ENCODE results near the gene QPCTL. TPM values are rescaled to one million over a fixed set of nuclear protein-coding genes. Genes with fewer than 3 reads are reported as not detected.

Gene QPCTL
- total RNA-seq, 1 donor from 2014 or later, result 19.3 TPM

- DNase-seq (ENCODE audit: low read depth), result no peak
- TF ChIP-seq CTCF (conservative IDR thresholded peaks at IDR 0.05; ENCODE audit: low read depth, low read length), result no peak
- no peak overlapping the region for H3K4me3 ChIP-seq (ENCODE audit: low read depth, low read length)
Observed at GRCh38 chr19:45711851-45712698, 19.6 kb downstream of the QPCTL start.

- no peak for DNase-seq (ENCODE audit: low read depth)
- TF ChIP-seq CTCF (conservative IDR thresholded peaks at IDR 0.05; ENCODE audit: low read depth, low read length), result no peak
- H3K4me3 ChIP-seq (ENCODE audit: low read depth, low read length), result no peak overlapping the region
Observed at GRCh38 chr19:45712699-45713067, 20.2 kb downstream of the QPCTL start.

- no peak for TF ChIP-seq CTCF (conservative IDR thresholded peaks at IDR 0.05; ENCODE audit: low read depth, low read length)
- DNase-seq (ENCODE audit: low read depth), result no peak
- H3K4me3 ChIP-seq (ENCODE audit: low read depth, low read length), result no peak overlapping the region
Observed at GRCh38 chr19:45713141-45713540, 20.7 kb downstream of the QPCTL start.

DNA sequence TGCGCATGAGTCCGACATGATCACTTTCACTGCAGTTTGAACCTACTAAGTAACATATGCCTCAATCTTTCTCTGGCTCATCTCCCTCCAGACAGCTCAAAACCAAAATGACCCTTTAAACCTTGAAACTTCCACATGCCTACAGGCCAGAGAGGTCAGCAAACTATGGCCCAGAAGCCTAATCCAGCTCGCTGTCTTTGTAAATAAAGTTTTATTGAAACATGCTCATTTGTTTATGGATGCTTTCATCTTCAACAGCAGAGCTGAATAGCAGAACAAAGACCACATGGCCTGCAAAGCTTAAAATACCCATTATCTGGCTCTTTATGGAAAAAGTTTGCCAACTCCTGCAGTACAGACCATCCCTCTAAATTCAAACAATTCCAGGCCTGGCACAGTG, 22.7 kb downstream of the QPCTL start:
- H3K4me3 ChIP-seq (ENCODE audit: low read depth, low read length), result no peak overlapping the region
- no peak for DNase-seq (ENCODE audit: low read depth)
- no peak for TF ChIP-seq CTCF (conservative IDR thresholded peaks at IDR 0.05; ENCODE audit: low read depth, low read length)

DNA sequence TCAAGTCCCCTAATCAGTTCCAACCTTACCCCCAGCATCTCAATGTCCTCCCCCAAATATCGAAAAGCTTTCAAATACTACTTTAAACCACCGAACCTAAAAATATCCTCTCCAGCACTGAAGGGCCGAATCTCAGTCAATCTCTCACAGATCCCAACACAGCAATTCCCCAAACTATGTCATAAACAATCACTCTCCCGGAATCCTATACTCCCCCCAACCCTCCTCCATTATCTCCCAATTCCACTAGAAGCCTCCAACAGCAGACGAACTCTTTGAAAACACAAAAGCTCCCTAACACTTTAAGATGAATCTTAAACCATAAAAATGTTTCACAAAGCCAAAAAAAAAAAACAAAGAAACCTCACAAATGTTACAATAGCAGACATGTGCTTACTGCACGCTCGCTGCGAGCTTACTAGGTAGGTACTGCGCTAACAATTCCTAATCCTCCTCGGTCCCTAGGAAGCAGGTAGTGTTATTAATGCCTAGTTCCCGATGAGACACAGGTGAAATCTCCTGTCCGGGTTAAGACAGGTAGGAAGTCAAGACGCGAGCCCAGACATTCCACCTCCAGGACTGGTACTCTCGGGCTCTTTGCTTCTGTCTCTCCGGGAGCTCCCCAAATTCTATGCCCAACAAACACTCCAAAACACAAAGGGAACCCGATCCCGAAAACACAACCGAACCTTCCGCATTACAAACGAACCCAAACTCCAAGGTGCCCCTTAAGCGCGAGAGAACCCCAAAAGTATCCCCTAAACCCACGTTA, 24.1 kb downstream of the QPCTL start:
- H3K4me3 ChIP-seq (ENCODE audit: low read depth, low read length), result peak overlapping the region; percentile 97
- DNase-seq (ENCODE audit: low read depth), result no peak
- no peak for TF ChIP-seq CTCF (conservative IDR thresholded peaks at IDR 0.05; ENCODE audit: low read depth, low read length)

GRCh38 chr19:45717131-45717982, 24.9 kb downstream of the QPCTL start:
- peak overlapping the region; percentile 97 for H3K4me3 ChIP-seq (ENCODE audit: low read depth, low read length)
- DNase-seq (ENCODE audit: low read depth), result peak; percentile 98
- TF ChIP-seq CTCF (conservative IDR thresholded peaks at IDR 0.05; ENCODE audit: low read depth, low read length), result peak; percentile 31
